ENCODE results near the gene BMP8B. TPM values are rescaled to one million over a fixed set of nuclear protein-coding genes. Genes with fewer than 3 reads are reported as not detected.
"Not testable (repeated sequence)": the region's sequence is repeated elsewhere in the genome, so short reads cannot be mapped to it uniquely, and the experiment has no call there.

BMP8B gene
- total and polyA plus RNA-seq, 2 donors (not counting 1 experiment from before 2014, with no cell fraction given), result 0.01 TPM; not detected in 1

- Histone ChIP-seq H3K27ac (ENCODE audit: insufficient read depth, low read length) (no peak overlapping the region), H3K4me3 (replicated peaks in 1 of 4; ENCODE audit: control extremely low read depth in 1 of 4, insufficient read depth in 1 of 4, low read depth in 3 of 4, low read length in 4 of 4) (no peak overlapping the region), H3K4me1 (ENCODE audit: control insufficient read depth, extremely low read depth, insufficient read depth, low read length) (no peaks in the 10 kb centered on the region), H2AFZ (ENCODE audit: low read length) (no peak overlapping the region), H3K36me3 (ENCODE audit: control insufficient read depth, insufficient read depth, low read length) (no peaks in the 10 kb centered on the region), H3K9ac (ENCODE audit: insufficient read depth, low read length) (no peak overlapping the region), H3K9me3 (ENCODE audit: control insufficient read depth, insufficient read depth, low read depth, low read length) (no peaks in the 10 kb centered on the region), H3K79me2 (ENCODE audit: control insufficient read depth, insufficient read depth, low read length) (no peaks in the 10 kb centered on the region), H3K27me3 (ENCODE audit: control insufficient read depth, insufficient read depth, low read length) (peaks cover 8% of the 10 kb centered on the region), H3K4me2 (ENCODE audit: extremely low read depth, insufficient read depth, low read length) (no peak overlapping the region), H4K20me1 (ENCODE audit: control insufficient read depth, extremely low read depth, insufficient read depth, low read length) (no peaks in the 10 kb centered on the region)
- TF ChIP-seq CTCF (conservative IDR thresholded peaks at IDR 0.05 in 1 of 2, IDR thresholded peaks at IDR 0.05 in 1 of 2; ENCODE audit: low read depth in 1 of 2, low read length in 2 of 2) (no peak), EZH2 (IDR thresholded peaks at IDR 0.05; ENCODE audit: low read length, missing control alignments) (no peak)
- DNase-seq (ENCODE audit: low read depth in 2 of 2), result no peak
These were observed 38.5 kb upstream of the BMP8B start for GRCh38 chr1:39827201-39827600.

GRCh38 chr1:39826583-39826982 is 37.9 kb upstream of the BMP8B start:
- H2AFZ ChIP-seq (ENCODE audit: low read length), result no peak overlapping the region
- H3K4me1 ChIP-seq (ENCODE audit: control insufficient read depth, extremely low read depth, insufficient read depth, low read length), result no peaks in the 10 kb centered on the region
- H3K79me2 ChIP-seq (ENCODE audit: control insufficient read depth, insufficient read depth, low read length), result no peaks in the 10 kb centered on the region
- no peaks in the 10 kb centered on the region for H4K20me1 ChIP-seq (ENCODE audit: control insufficient read depth, extremely low read depth, insufficient read depth, low read length)
- TF ChIP-seq CTCF (conservative IDR thresholded peaks at IDR 0.05 in 1 of 2, IDR thresholded peaks at IDR 0.05 in 1 of 2; ENCODE audit: low read depth in 1 of 2, low read length in 2 of 2) (no peak), EZH2 (IDR thresholded peaks at IDR 0.05; ENCODE audit: low read length, missing control alignments) (no peak)
- no peak for DNase-seq (ENCODE audit: low read depth in 2 of 2)
- H3K27me3 ChIP-seq (ENCODE audit: control insufficient read depth, insufficient read depth, low read length), result peaks cover 8% of the 10 kb centered on the region
- no peak overlapping the region for H3K4me3 ChIP-seq (replicated peaks in 1 of 4; ENCODE audit: control extremely low read depth in 1 of 4, insufficient read depth in 1 of 4, low read depth in 3 of 4, low read length in 4 of 4)
- no peaks in the 10 kb centered on the region for H3K9me3 ChIP-seq (ENCODE audit: control insufficient read depth, insufficient read depth, low read depth, low read length)
- no peak overlapping the region for H3K9ac ChIP-seq (ENCODE audit: insufficient read depth, low read length)
- H3K27ac ChIP-seq (ENCODE audit: insufficient read depth, low read length), result no peak overlapping the region
- H3K4me2 ChIP-seq (ENCODE audit: extremely low read depth, insufficient read depth, low read length), result no peak overlapping the region
- H3K36me3 ChIP-seq (ENCODE audit: control insufficient read depth, insufficient read depth, low read length), result no peaks in the 10 kb centered on the region

- no peak for DNase-seq (ENCODE audit: low read depth in 2 of 2)
- Histone ChIP-seq H3K79me2 (ENCODE audit: control insufficient read depth, insufficient read depth, low read length) (no peaks in the 10 kb centered on the region), H3K36me3 (ENCODE audit: control insufficient read depth, insufficient read depth, low read length) (no peaks in the 10 kb centered on the region), H4K20me1 (ENCODE audit: control insufficient read depth, extremely low read depth, insufficient read depth, low read length) (no peaks in the 10 kb centered on the region), H3K27me3 (ENCODE audit: control insufficient read depth, insufficient read depth, low read length) (peaks cover 8% of the 10 kb centered on the region), H3K27ac (ENCODE audit: insufficient read depth, low read length) (no peak overlapping the region), H2AFZ (ENCODE audit: low read length) (no peak overlapping the region), H3K4me3 (replicated peaks in 1 of 4; ENCODE audit: control extremely low read depth in 1 of 4, insufficient read depth in 1 of 4, low read depth in 3 of 4, low read length in 4 of 4) (no peak overlapping the region), H3K9ac (ENCODE audit: insufficient read depth, low read length) (no peak overlapping the region), H3K9me3 (ENCODE audit: control insufficient read depth, insufficient read depth, low read depth, low read length) (no peaks in the 10 kb centered on the region), H3K4me2 (ENCODE audit: extremely low read depth, insufficient read depth, low read length) (no peak overlapping the region), H3K4me1 (ENCODE audit: control insufficient read depth, extremely low read depth, insufficient read depth, low read length) (no peaks in the 10 kb centered on the region)
- TF ChIP-seq EZH2 (IDR thresholded peaks at IDR 0.05; ENCODE audit: low read length, missing control alignments), result no peak
- no peak for TF ChIP-seq CTCF (conservative IDR thresholded peaks at IDR 0.05 in 1 of 2, IDR thresholded peaks at IDR 0.05 in 1 of 2; ENCODE audit: low read depth in 1 of 2, low read length in 2 of 2)
These were observed 36.8 kb upstream of the BMP8B start for GRCh38 chr1:39825432-39825941.

GRCh38 chr1:39823450-39823849 is 34.8 kb upstream of the BMP8B start:
- not testable (repeated sequence) for H3K4me3 ChIP-seq (replicated peaks in 1 of 4; ENCODE audit: control extremely low read depth in 1 of 4, insufficient read depth in 1 of 4, low read depth in 3 of 4, low read length in 4 of 4); H3K9me3 ChIP-seq (ENCODE audit: control insufficient read depth, insufficient read depth, low read depth, low read length); H2AFZ ChIP-seq (ENCODE audit: low read length); DNase-seq (ENCODE audit: low read depth in 2 of 2); H3K9ac ChIP-seq (ENCODE audit: insufficient read depth, low read length); H3K36me3 ChIP-seq (ENCODE audit: control insufficient read depth, insufficient read depth, low read length); H3K4me1 ChIP-seq (ENCODE audit: control insufficient read depth, extremely low read depth, insufficient read depth, low read length); H3K27ac ChIP-seq (ENCODE audit: insufficient read depth, low read length); H3K79me2 ChIP-seq (ENCODE audit: control insufficient read depth, insufficient read depth, low read length); H3K4me2 ChIP-seq (ENCODE audit: extremely low read depth, insufficient read depth, low read length); H3K27me3 ChIP-seq (ENCODE audit: control insufficient read depth, insufficient read depth, low read length); H4K20me1 ChIP-seq (ENCODE audit: control insufficient read depth, extremely low read depth, insufficient read depth, low read length)

All from fibroblast of lung (primary cell).